HG03354 (cell line): ENCODE measurements around the gene CA7.
"Not testable (repeated sequence)": the region's sequence is repeated elsewhere in the genome, so short reads cannot be mapped to it uniquely, and the experiment has no call there.

Experiments
- ATAC-seq: cut with Tn5 transposase; IDR thresholded peaks from one replicate; pipeline ENCODE4 v1.9.1; 2021; ENCODE audit warnings: mild to moderate bottlenecking; ENCODE audit not compliant: unreplicated experiment, poor library complexity, severe bottlenecking

The CA7 gene

GRCh38 chr16:66845791-66846221 is 1.6 kb downstream of the CA7 start:
- ATAC-seq, result no peak

DNA sequence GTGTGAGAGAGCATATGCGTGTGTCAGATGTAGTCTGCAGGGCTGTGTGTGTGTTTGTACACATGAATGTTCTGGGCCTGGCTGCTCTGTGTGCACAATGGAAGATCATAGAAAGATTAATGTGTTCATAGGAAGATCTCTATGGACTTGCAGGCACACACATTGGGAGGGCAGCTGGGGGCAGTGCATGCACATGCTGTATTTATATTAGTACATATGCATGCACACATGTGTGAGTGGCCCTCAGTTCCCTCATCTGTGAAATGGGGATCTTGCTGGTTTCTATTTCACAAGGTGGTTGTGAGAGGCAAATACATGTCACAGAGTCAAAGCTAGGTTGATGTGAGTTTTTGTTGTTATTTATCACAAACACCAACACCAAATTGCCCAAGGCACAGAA is 2.1 kb downstream of the CA7 start:
- ATAC-seq, result no peak

GRCh38 chr16:66846831-66847230 is 2.6 kb downstream of the CA7 start:
- ATAC-seq, result no peak

- no peak for ATAC-seq
Measured at GRCh38 chr16:66847533-66848067, 3.4 kb downstream of the CA7 start.

DNA sequence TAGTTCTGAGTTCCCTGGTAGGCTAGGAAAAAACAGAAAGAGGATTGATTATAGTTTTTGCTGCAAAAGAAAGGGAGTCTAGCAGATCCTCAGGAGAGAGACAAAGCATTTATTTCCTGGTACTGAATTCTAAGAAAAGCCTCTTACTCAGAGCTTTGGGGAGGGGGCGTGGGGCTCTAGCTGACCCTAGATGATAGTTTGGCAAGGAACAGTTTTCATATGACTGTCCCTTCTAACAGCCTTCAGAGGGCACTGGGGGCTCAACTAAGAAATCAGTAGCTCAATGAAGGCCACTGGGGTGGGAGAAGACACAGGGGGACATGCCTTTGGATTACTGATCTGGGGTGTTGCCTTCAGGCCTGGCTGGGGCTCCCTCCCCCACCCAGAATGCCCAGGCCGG is 4.0 kb downstream of the CA7 start:
- no peak for ATAC-seq

DNA sequence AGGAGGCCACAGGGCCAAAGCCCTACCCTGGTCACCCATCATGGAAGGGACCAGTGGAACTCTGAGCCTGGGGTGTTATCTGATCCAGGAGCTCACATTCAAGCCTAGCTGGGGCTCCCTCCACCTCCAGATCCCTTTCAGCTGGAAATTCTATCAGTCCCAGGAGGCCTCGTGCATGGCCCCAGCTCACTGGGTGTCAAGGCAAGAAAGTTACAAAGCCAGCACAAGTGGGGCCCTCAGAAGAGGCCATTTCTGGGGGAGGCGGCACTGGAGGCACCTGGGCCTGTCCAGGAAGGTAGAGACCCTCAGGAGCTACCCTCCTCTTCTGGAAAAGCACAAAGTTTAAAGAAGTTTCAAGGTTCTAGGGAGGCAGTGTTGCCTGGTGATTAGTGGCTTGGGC is 4.8 kb downstream of the CA7 start:
- ATAC-seq, result no peak

- ATAC-seq, result no peak
Measured at GRCh38 chr16:66849549-66849948, 5.3 kb downstream of the CA7 start.

GRCh38 chr16:66850115-66850815 is 6.1 kb downstream of the CA7 start:
- ATAC-seq, result no peak

GRCh38 chr16:66851166-66851964 is 7.2 kb downstream of the CA7 start:
- no peak for ATAC-seq

DNA sequence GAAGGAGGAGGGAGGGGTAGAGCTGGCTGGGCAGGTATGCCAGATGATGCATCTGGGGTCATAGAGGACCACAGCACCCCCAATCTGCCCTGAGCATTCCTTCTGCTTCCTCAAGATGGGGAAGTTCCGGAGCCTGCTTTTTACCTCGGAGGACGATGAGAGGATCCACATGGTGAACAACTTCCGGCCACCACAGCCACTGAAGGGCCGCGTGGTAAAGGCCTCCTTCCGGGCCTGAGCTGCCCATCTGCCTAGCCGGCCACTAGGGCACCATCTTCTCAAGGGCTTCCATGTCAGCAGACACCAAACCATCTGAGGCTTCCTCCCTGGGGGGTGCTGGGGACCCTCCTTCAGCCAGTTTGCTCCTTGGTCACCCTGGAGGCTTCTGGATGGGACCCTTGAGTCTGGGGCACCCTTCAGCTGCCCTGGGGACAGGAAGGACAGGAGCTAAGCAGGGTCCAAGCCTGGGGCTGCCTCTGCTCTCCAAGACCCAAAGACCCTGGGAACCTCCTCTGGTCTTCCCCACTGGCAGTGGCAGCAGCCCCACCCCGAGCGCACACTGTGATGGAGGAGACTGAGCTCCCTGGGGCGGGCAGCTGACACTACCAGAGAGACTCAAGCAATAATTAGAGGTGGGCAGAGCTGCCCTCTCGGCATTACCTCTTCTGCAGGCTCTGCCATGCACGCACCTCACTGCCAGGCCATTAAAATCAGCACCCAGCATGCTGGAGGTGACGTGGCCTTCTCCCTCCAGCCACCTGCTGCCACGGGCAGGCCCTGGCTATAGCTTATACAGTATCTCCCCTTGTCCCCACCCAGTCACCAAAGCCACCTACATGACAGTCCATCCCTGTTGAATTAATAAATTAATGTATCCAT is 9.3 kb downstream of the CA7 start:
- no peak for ATAC-seq

DNA sequence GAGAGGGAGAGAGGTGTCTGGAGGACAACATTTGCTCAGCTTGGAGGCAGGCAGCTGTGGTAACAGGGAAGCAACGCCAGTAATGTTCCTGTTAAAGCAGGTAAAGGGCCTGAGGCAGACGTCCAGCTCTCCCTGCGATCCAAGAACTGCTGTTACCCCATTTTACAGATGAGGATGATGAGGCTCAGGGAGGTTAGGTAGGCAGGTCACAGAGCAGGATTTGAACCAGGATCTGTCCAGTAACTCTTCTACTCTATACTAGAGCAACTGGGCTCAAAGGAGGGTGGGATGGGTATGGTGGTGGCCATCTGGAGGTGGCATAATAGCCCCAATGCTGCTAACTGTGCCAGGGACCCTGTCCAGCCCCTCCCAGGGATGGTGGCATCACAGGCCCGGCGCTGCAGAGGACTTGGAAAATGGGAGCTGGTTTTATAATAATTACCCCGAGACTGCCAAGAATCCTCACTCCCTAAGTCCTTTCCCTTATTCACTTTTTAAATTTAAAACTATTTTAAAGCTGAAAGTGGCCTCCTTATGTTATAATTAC is 12.0 kb downstream of the CA7 start:
- no peak for ATAC-seq

GRCh38 chr16:66856801-66857200 is 12.6 kb downstream of the CA7 start:
- no peak for ATAC-seq

GRCh38 chr16:66857437-66857836 is 13.2 kb downstream of the CA7 start:
- ATAC-seq, result no peak

- no peak for ATAC-seq
Measured at GRCh38 chr16:66858740-66859396, 14.7 kb downstream of the CA7 start.

- ATAC-seq, result no peak
Measured at GRCh38 chr16:66859397-66860068, 15.3 kb downstream of the CA7 start.

GRCh38 chr16:66862023-66862520 is 17.9 kb downstream of the CA7 start:
- no peak for ATAC-seq

- ATAC-seq, result no peak
Measured at GRCh38 chr16:66863707-66864106, 19.5 kb downstream of the CA7 start.

DNA sequence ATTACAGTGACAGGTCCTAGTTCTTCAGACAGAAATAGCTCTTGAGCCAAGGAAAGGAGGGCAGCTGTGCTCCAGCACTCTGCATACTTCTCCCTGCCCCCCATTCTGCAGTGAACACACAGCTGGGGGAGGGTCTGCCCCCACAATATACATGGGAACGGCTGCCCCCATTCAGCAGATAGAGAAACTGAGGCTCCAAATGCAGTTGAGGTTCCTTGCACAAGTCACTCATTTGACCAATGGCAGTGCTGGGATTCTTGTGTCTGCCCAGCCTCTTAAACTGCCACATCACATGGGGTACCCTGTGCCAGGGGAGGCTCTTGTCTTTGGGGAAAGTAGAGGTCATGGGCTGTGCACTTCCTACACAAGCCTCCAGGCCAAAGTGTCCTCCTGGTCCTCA is 25.2 kb downstream of the CA7 start:
- no peak for ATAC-seq

- not testable (repeated sequence) for ATAC-seq
Measured at GRCh38 chr16:66871363-66871762, 27.1 kb downstream of the CA7 start.
